ENCODE results near the gene ATG14. TPM values are rescaled to one million over a fixed set of nuclear protein-coding genes. Genes with fewer than 3 reads are reported as not detected.

The ATG14 gene
- total and polyA plus RNA-seq, 4 donors: 16.6 to 19.8 (median 18.0) TPM

DNA sequence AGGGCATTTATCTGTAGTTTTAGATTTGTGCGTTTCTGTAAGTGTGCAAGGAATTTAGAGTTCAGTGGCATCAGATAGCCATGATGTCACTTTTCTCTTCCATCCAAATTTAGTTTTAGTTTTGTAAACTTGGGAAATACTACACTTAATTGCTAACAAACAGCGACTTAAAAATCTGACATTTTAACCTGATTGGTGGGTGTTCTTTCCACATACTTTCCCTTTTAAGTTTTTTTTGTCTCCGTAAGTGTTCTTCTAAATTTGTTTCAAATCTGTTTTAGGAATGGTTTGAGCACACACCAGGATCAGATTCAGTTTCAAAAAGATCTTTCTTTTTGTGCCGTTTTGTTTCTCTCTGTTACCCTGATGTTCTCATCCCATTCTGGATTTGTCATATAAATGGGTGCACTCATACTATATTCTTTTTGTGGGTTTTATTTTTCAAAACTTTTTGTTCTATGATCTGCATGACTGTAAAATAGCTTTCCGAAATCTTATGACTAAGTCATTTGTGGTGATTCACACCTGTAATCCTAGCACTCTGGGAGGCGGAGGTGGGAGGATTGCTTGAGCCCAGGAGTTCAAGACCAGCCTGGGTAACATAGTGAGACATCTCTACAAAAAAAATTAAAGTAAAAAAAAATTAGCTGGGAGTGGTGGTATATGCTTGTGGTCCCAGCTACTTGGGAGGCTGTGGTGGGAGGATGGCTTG lies 81.5 kb downstream of the ATG14 start:
- WGBS (ENCODE audit: insufficient coverage): 100% methylated on average over 2 of the region's 6 CpGs
- Histone ChIP-seq H3K4me1 (ENCODE audit: control insufficient read depth, insufficient read depth, low read length) (no peaks in the 10 kb centered on the region), H3K36me3 (ENCODE audit: control insufficient read depth, insufficient read depth, low read length) (no peaks in the 10 kb centered on the region), H3K27me3 (ENCODE audit: control insufficient read depth, insufficient read depth, low read length) (no peaks in the 10 kb centered on the region), H3K4me3 (ENCODE audit: low read depth, low read length) (no peak overlapping the region), H3K9me3 (ENCODE audit: control insufficient read depth, insufficient read depth, low read length) (no peaks in the 10 kb centered on the region), H3K27ac (ENCODE audit: low read depth, low read length) (no peak overlapping the region)
- DNase-seq (ENCODE audit: low read depth in 4 of 6, low spot score in 6 of 6): no peak

DNA sequence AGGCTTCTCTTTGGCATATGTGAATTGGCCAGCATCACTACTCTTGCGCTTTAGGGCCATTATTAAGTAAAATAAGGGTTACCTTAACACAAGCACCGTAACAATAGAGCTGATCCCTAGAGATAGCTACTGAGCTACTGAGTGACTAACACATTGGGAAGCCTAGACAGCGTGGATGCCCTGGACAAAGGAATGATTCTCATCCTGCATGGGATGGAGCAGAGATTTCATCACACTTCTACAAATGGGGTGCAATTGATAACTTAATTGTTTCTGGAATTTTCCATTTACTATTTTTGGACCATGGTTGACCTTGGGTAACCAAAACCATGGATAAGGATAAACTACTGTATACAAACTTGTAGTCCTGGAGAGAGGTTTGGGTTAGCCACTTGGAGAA lies 83.3 kb downstream of the ATG14 start:
- DNase-seq (ENCODE audit: low read depth in 4 of 6, low spot score in 6 of 6): no peak
- no peaks in the 10 kb centered on the region for H3K27me3 ChIP-seq (ENCODE audit: control insufficient read depth, insufficient read depth, low read length)
- H3K9me3 ChIP-seq (ENCODE audit: control insufficient read depth, insufficient read depth, low read length): no peaks in the 10 kb centered on the region
- no peaks in the 10 kb centered on the region for H3K36me3 ChIP-seq (ENCODE audit: control insufficient read depth, insufficient read depth, low read length)
- H3K27ac ChIP-seq (ENCODE audit: low read depth, low read length): no peak overlapping the region
- no peaks in the 10 kb centered on the region for H3K4me1 ChIP-seq (ENCODE audit: control insufficient read depth, insufficient read depth, low read length)
- no peak overlapping the region for H3K4me3 ChIP-seq (ENCODE audit: low read depth, low read length)
- WGBS (ENCODE audit: insufficient coverage): no CpG with 5 or more reads among the region's 3 CpGs

DNA sequence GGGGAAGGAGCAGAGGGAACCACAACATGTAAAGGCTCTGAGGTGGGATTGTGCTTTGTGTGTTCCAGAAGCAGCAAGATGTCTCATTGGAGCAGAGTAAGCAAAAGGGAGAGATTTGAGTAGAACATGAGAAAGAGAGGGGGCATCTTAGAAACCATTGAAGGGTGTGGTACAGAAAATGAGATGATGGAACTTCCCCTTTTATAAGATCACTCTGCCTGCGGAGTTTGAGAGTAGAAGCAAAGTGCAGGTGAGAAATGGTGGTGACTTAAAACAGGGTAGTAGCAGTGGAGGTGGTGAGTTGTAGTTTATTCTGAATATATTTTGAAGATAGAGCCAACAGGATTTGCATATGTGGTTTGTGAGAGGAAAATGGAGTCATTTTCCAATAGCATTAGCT lies 84.5 kb downstream of the ATG14 start:
- no CpG with 5 or more reads among the region's 1 CpG for WGBS (ENCODE audit: insufficient coverage)
- no peaks in the 10 kb centered on the region for H3K27me3 ChIP-seq (ENCODE audit: control insufficient read depth, insufficient read depth, low read length)
- H3K9me3 ChIP-seq (ENCODE audit: control insufficient read depth, insufficient read depth, low read length): no peaks in the 10 kb centered on the region
- H3K36me3 ChIP-seq (ENCODE audit: control insufficient read depth, insufficient read depth, low read length): no peaks in the 10 kb centered on the region
- no peak for DNase-seq (ENCODE audit: low read depth in 4 of 6, low spot score in 6 of 6)
- H3K27ac ChIP-seq (ENCODE audit: low read depth, low read length): no peak overlapping the region
- no peak overlapping the region for H3K4me3 ChIP-seq (ENCODE audit: low read depth, low read length)
- no peaks in the 10 kb centered on the region for H3K4me1 ChIP-seq (ENCODE audit: control insufficient read depth, insufficient read depth, low read length)

DNA sequence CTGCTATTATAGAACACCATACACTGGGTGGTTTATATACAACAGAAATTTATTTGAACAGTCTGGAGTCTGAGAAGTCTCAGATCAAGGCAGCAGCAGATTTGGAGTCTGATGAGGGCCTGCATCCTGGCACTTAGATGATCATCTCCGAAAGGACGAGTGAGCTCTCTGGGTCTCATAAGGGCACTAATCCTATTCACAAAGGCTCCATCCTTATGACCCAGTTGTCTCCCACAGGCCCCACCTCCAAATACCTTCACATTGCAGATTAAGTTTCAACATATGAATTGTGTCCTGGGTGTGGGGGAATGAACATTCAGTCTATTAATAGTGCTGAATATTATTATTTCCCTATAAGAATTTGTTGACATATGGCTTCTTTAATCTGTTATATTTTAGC lies 86.8 kb downstream of the ATG14 start:
- no peak overlapping the region for H3K4me3 ChIP-seq (ENCODE audit: low read depth, low read length)
- H3K27ac ChIP-seq (ENCODE audit: low read depth, low read length): no peak overlapping the region
- H3K36me3 ChIP-seq (ENCODE audit: control insufficient read depth, insufficient read depth, low read length): no peaks in the 10 kb centered on the region
- WGBS (ENCODE audit: insufficient coverage): 92% methylated on average over 2 of the region's 2 CpGs
- H3K27me3 ChIP-seq (ENCODE audit: control insufficient read depth, insufficient read depth, low read length): no peaks in the 10 kb centered on the region
- DNase-seq (ENCODE audit: low read depth in 4 of 6, low spot score in 6 of 6): no peak
- H3K9me3 ChIP-seq (ENCODE audit: control insufficient read depth, insufficient read depth, low read length): no peaks in the 10 kb centered on the region
- no peaks in the 10 kb centered on the region for H3K4me1 ChIP-seq (ENCODE audit: control insufficient read depth, insufficient read depth, low read length)

DNA sequence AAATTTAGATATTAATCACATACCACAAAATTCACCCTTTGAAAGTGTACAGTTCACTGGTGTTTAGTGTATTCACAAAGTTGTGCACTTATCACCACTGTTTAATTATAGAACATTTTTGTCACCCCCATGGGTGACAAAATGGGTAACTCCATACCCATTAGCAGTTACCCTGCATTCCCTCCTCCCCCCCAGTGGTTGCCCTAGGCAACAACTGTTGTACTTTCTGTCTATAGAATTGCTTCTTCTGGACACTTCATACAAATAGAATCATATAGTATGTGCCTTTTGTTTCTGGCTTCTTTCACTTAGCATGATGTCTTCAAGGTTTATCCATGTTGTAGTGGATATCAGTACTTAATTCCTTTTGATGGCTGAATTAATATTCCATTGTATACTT lies 87.7 kb downstream of the ATG14 start:
- Histone ChIP-seq H3K4me3 (ENCODE audit: low read depth, low read length) (no peak overlapping the region), H3K27ac (ENCODE audit: low read depth, low read length) (no peak overlapping the region), H3K4me1 (ENCODE audit: control insufficient read depth, insufficient read depth, low read length) (no peaks in the 10 kb centered on the region), H3K36me3 (ENCODE audit: control insufficient read depth, insufficient read depth, low read length) (no peaks in the 10 kb centered on the region), H3K27me3 (ENCODE audit: control insufficient read depth, insufficient read depth, low read length) (no peaks in the 10 kb centered on the region), H3K9me3 (ENCODE audit: control insufficient read depth, insufficient read depth, low read length) (no peaks in the 10 kb centered on the region)
- no peak for DNase-seq (ENCODE audit: low read depth in 4 of 6, low spot score in 6 of 6)

DNA sequence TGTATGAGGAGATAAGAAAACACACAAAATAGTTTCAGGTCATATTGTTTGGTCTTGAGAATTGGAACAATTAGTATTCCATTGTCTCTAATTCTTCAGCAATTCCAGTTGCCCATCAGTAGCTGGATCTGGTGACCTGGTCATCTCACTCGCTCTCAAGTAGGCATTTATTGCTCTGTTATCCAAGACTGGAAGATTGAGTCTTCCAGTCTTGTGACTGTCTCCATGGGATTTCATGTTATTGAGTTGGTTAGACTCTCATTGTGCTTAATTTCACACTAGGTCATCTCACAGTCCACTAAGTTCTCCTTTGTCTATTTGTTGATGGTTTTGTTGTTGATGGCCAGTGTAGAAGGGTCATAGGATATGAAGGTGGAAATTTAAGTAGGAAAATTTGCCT lies 92.9 kb downstream of the ATG14 start:
- H3K27ac ChIP-seq (ENCODE audit: low read depth, low read length): no peak overlapping the region
- peaks cover 3% of the 10 kb centered on the region for H3K9me3 ChIP-seq (ENCODE audit: control insufficient read depth, insufficient read depth, low read length)
- H3K27me3 ChIP-seq (ENCODE audit: control insufficient read depth, insufficient read depth, low read length): no peaks in the 10 kb centered on the region
- H3K36me3 ChIP-seq (ENCODE audit: control insufficient read depth, insufficient read depth, low read length): peaks cover 2% of the 10 kb centered on the region
- DNase-seq (ENCODE audit: low read depth in 4 of 6, low spot score in 6 of 6): no peak
- H3K4me3 ChIP-seq (ENCODE audit: low read depth, low read length): no peak overlapping the region
- no CpG with 5 or more reads among the region's 1 CpG for WGBS (ENCODE audit: insufficient coverage)
- H3K4me1 ChIP-seq (ENCODE audit: control insufficient read depth, insufficient read depth, low read length): no peaks in the 10 kb centered on the region

DNA sequence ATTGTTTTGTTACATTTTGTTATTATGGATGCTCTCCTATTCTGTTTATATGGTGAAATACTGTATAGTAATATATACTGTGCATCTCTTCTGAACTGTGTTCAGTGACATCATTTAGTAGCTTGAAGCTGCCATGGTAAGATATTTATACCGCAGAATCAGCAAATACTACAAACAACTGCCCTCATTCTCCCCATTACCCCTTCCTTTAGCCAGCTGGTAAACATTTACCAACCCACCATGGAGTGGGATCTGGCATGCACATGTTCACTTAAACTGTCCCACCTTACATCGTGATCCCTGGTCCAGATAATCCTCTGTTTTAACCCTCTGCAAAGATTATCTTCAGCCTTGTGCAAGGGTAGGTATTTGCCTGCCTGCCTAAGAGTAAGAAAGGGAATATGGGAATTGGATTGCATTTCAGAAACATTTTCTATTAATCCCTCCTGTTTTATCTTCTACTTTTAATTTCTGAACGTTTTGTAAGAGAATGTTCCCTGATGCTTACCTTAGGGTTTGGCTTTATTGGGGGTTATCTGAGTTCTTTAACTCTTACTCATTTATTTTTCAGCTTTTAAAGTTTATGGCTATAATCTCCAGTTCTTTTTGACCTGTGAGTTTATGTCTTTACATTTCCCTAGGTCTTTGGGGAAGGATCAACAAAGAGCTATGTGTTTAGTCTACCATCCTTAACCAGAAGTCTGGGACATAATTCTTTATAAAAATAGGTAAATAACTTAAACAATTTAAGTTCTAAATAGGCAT lies 93.9 kb downstream of the ATG14 start:
- no peak for DNase-seq (ENCODE audit: low read depth in 4 of 6, low spot score in 6 of 6)
- Histone ChIP-seq H3K27me3 (ENCODE audit: control insufficient read depth, insufficient read depth, low read length) (no peaks in the 10 kb centered on the region), H3K9me3 (ENCODE audit: control insufficient read depth, insufficient read depth, low read length) (peaks cover 3% of the 10 kb centered on the region), H3K4me1 (ENCODE audit: control insufficient read depth, insufficient read depth, low read length) (no peaks in the 10 kb centered on the region), H3K4me3 (ENCODE audit: low read depth, low read length) (no peak overlapping the region), H3K36me3 (ENCODE audit: control insufficient read depth, insufficient read depth, low read length) (peaks cover 2% of the 10 kb centered on the region), H3K27ac (ENCODE audit: low read depth, low read length) (no peak overlapping the region)
- WGBS (ENCODE audit: insufficient coverage): 80% methylated on average over 1 of the region's 3 CpGs

DNA sequence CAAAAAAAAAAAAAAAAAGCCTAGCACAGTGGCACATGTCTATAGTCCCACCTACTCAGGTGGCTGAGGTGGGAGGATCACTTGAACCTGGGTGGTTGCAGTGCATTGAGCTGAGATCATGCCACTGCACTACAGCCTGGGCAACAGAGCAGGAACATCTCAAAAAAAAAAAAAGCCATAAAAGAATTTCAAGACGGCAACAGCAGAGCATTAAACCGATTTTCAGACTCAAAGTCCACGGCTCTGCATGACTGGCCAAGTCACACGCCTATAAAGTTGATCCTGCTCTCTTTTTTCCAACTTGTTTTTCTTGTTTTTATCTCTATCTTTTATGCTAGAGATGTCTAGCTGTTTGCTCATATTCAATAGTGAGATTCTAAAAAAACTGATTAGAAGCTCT lies 95.1 kb downstream of the ATG14 start:
- Histone ChIP-seq H3K4me3 (ENCODE audit: low read depth, low read length) (no peak overlapping the region), H3K27me3 (ENCODE audit: control insufficient read depth, insufficient read depth, low read length) (no peaks in the 10 kb centered on the region), H3K36me3 (ENCODE audit: control insufficient read depth, insufficient read depth, low read length) (peaks cover 2% of the 10 kb centered on the region), H3K4me1 (ENCODE audit: control insufficient read depth, insufficient read depth, low read length) (no peaks in the 10 kb centered on the region), H3K9me3 (ENCODE audit: control insufficient read depth, insufficient read depth, low read length) (peaks cover 8% of the 10 kb centered on the region), H3K27ac (ENCODE audit: low read depth, low read length) (no peak overlapping the region)
- no CpG with 5 or more reads among the region's 4 CpGs for WGBS (ENCODE audit: insufficient coverage)
- DNase-seq (ENCODE audit: low read depth in 4 of 6, low spot score in 6 of 6): no peak

All from spinal cord (tissue), 10 donors.